ENCODE data around the gene CHRM1.

The CHRM1 gene

DNA sequence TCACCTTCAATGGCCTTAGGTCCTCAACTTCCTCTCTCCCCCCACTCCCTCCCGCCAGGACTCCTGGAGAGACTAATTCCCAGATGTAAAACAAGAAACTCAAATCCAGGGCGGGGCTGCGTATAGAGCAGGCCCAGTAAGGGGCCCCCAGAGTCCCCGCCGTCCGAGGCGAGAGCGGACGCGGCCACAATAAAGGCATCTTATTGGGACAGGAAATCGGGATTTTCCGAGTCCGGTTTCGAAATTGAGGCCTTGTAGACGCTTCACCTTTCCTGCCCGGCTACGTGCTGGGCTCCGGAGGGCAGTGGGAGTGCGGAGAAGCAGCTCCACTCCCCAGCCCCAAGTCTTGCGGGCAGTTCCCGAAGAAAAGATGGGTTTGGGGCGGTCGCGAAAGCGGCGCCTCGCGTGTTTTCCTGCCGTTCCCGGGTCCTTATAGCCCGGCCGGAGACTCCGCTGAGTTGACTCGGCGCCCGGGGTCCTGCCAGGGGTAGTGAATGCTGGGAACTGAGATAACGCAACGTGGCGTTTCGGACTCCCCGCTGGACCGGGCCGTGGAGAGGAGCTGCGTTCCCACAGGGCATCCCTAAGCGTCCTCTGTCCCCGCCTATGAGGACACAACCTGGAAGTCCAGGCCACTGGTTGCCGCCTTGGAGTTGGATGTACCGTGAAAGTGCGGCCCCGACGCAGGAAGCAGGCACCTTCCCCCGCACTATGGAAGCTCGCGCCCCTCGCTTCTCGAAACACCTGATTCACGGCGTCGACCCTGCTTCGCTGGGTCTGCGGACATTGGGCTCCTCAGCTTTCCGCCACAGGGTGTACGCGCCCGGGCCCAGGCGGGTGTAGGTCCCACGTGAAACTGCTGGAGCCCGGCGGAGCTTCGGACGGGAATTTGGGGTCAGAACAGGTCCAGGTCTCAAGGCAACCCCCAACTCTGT, 4.8 kb upstream of the CHRM1 start:
- DNase-seq: no peak

- DNase-seq: no peak
Measured at GRCh38 chr11:62925308-62925707, 4.1 kb upstream of the CHRM1 start.

DNA sequence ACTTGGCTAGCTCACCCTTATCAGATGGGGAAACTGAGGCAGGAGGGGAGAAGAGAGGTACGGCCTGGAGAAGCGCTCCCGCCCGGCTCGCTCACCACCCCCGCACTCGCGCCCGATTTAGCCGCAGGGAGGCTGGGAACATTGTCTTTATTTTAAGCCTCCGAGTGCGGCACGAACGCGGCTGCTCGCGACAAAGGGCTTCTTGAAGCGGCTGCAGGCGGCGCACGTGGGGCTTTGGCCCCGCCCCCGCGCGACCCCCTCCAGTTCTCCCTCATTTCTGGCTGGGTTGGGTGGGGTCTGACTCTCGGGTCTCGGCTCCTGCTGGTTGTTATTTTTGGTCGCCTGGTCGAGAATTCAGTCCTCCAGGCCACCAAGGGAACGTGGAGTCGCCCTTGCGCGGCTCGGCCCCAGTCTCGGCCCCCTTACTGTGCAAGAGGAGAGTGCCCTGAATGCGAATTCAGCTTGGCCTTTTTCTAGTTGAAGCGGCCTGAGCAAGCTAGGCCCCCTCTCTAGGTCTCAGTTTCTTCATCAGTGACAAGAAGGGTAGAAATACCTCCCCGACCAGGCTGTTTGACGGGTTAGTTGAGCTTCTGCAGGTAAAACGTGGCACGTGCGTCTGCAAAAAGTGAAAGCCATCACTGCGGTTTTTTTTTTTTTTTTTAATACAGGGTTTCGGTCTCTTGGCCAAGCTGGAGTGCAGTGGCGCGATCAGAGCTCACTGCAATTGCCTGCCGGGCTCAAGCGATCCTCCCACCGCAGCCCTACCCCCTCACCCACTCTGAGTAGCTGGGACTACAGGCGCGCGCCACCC, 2.6 kb upstream of the CHRM1 start:
- no peak for DNase-seq

- no peak for DNase-seq
Measured at GRCh38 chr11:62922653-62923431, 1.7 kb upstream of the CHRM1 start.

DNA sequence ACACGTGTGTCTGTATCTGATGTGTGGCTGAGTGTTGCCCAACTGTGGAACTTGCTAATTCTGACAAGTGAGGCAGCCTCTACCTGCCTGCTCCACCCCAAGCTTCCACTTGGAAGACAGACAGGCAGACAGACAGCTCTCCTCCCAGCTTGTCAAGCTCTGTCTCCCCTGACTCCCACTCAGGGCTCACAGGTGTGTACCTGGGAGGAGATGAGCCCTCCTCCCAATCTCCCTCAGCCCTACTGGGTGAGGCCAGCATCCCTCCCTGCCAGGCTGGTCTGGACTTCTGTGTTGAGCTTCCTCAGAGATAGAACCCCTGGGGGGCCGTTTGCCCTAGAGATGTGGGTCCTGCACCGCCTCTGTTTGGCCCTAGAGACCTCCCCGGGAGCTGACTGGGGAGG, 1.0 kb upstream of the CHRM1 start:
- no peak for DNase-seq

DNA sequence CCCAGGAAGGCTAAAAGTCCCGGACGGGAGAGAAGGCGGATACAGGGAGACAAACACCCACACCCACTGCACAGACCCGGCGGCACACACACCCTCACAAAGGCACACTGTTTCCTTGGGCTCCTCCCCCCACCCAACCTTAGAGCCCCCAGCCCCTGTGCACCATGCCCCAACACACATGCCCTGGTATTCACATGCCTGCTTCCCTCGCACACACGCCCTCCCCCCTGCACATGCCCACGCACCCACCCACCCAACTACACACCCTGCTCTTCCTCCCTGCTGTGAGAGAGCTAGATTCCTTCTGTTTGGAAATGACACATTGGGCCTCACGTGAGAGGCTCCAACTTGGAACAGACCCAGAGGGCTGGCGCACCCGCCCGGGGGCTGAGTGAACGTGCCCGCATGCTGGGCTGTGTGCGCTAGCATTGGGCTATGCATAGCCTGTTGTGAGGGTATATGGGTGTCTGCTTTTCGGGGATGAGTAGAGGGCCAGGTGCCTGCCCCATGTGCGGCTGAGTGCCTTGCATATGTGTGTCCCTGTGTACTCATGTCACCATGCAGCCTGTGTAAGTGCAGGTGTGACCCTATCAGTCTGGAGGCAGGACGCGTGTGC, 518 bp upstream of the CHRM1 start:
- no peak for DNase-seq

DNA sequence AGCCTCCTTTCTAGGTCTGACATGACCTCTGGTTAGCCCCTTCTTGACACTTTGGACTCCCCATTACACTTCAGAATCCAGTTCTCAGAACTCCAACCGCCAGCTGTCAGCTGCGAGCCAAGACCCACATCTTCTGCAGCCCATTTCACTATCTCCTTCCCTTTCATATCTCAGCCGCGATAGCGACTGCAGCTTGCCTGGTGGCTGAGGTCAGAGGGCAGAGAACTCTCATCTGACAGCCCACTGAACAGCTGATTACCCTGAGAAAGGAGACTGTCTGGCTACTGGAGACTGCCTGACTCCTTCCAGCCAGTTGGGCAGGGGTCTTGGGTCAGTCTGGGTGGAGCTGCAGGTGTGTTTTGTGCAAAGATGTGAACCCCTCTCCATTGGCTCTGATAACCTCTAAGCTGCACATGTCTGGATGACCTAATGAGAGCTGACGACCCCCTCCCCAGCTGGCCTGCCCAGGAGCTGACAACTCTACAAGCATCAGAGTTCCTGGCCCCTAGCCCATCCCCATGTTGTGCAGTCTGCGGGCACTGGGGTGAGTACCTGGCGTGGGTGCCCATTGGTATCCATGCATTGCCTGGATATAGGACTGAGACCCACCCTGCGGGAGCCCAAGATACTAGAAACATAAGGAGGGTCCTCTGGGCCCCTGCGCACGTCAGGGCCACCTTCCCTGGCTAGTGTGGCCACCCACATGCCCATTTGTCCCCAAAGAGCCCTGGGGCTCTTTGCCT, 1.1 kb downstream of the CHRM1 start:
- no peak for DNase-seq

- DNase-seq: no peak
Measured at GRCh38 chr11:62919476-62919875, 1.7 kb downstream of the CHRM1 start.

GRCh38 chr11:62918531-62918930, 2.6 kb downstream of the CHRM1 start:
- DNase-seq: no peak

- no peak for DNase-seq
Measured at GRCh38 chr11:62917906-62918502, 3.2 kb downstream of the CHRM1 start.

- DNase-seq: no peak
Measured at GRCh38 chr11:62914416-62914815, 6.7 kb downstream of the CHRM1 start.

DNA sequence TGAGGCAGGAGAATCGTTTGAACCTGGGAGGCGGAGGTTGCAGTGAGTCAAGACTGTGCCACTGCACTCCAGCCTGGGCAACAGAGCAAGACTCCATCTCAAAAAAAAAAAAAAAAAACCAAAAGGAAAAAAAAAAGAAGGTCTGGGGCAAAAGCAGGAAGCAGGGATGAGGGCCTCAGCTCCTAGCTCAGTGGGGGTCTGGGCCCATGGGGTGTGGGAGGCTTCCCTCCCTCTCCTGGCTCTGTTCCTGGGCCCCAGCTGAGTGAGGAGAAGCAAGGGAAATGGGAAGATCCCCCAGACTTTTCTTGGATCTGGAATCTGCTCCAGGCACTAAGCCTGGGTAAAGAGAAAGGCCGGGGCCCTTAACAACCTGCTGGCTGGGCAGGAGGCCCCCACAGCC, 8.9 kb downstream of the CHRM1 start:
- no peak for DNase-seq

DNA sequence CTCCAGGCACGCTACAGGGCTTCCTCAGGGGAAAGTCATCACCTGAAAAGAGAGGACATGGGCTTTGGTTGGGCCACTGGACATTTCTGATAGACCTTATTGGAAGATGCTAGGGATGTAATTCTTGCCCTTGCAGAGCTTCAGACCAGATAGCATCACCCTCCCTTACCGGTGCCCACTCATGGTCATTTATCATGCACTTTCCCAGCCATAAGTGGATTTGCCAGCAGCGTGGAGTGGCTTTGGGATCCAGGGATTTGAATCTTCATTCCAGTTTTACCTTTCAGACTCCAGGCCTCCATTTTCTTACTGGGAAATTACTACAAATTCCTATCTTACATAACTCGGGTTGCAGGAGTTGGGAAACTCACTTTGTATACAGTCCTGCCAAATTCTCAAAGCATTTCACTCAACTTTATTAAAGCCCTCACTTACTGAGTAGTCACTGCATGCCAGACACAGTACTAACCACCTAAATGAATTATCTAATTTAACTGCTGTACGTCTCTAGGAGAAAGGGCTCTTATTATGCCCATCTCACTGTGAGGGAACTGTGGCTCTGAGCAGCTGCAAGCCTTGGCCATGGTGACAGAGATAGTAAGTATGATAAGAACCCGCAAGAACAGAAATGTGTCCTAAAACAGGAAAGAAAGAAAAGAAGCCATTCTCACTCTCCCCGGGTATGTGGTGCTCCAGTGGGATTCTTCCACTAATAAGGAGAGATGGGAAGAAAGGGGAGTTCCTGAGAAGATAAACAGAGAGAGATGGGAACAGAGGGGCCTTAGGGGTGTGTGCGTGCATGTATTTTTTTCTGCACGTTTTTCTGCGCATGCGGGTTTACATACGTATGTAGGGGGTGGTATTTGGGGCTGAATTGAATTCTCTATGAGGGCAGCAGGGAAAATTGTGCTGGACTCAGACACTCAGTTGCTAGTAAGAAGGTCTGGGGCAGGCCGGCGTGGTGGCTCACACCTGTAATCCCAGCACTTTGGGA, 9.7 kb downstream of the CHRM1 start:
- DNase-seq: no peak

GRCh38 chr11:62910141-62910882, 10.9 kb downstream of the CHRM1 start:
- no peak for DNase-seq

DNA sequence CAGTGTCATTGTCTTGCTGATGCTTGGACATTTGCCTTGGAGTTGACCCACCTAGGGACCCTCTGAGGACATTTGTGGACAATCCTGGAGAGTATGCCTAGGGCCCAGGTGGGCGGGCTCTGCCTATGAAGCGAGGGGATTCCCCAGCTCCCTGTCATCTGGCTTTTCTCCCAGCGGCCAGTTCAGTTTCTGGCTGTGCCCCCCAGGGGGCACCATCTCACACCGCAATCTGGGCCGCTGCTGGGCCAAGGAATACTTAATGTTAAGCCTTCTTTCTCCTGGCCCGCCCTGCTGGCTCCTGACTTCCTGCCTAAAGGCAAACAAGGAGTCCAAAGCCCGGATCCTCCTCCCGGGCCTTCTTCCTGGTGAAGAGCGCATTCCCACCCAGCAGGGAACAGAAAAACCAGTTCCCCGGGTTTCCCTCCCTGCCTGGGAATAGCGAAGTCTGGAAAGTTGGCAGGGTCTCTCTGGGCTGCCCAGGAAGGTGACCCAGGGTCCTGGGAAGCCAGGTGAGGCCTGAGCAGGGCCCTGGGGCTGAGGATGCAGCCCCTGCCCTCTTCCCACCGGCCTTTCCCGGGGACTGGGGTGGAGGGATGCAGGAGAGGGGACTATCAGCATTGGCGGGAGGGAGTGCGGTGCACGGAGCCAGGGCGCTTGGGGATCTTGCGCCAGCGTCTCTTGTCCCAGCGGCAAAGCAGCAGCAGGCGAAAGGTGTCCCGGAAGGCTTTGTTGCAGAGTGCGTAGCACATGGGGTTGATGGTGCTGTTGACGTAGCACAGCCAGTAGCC, 11.9 kb downstream of the CHRM1 start:
- DNase-seq: peak; percentile 61

- no peak for DNase-seq
Measured at GRCh38 chr11:62908468-62909072, 12.6 kb downstream of the CHRM1 start.

DNA sequence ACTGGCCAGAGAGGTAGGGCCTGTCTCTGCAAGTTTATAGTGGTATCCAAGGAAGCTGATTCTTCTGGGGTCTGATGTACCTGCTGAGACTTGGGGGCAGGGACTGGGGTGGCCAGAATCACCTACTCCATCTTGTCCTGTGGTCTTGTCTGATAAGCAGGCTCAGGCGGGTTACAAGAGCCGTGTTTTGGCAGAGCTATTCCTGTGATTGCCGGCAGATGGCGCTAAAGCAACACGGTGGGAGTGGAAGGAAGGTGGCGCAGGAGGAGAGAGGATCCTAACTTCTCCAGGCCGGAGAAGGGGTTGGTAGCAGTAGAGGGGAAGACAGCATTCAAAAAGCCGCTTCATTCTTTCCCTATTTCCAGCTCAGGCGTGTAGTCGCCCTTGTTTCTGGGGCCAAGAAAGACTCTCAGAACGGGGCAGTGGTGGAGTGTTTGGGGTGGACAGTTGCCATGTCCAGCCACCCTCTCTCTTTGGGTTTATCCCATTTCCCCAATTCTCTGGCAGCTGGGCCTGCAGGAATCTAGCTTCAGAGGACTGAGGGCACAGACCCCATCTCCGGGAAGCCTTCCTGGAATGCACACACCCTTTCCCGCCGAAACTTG, 15.1 kb downstream of the CHRM1 start:
- DNase-seq: peak; percentile 56

DNA sequence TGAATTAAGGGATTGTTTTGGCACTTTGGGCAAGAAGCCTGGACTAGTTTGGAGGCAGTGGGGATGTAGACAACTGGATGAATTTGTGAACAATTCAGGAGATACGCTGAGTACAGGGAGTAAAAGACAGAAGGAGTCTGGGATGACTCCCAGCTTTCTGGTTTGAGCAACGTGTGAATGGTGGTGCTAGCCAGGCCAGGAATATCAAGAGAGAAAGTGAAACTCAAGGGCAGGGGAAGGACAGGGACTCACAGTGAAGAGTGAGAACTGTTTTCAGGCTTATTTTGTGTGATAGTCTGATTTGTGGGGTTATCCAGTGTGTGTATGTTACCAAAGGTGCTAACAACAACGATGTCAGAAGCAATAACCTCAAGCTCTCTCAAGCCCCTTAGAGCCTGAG, 15.9 kb downstream of the CHRM1 start:
- DNase-seq: no peak

Data from DMS153 (cell line).